Loucy (cell line): ENCODE results near the gene PDE4A.

ENCODE experiments used
- EZH2phosphoT487 ChIP-seq: fragments of 200-600 bp; IDR thresholded peaks from 2 replicates; pipeline ENCODE4 v1.6.1; 2018; ENCODE audit warnings: antibody characterized with exemption, mild to moderate bottlenecking, moderate library complexity, borderline replicate concordance
- TF ChIP-seq, protein P1 (sequence below): fragments of 200-600 bp; sonication (generic); conservative IDR thresholded peaks from 2 replicates; pipeline ENCODE4 v1.5.1; 2014; ENCODE audit warnings: mild to moderate bottlenecking, antibody characterized with exemption, low read length

DNA sequence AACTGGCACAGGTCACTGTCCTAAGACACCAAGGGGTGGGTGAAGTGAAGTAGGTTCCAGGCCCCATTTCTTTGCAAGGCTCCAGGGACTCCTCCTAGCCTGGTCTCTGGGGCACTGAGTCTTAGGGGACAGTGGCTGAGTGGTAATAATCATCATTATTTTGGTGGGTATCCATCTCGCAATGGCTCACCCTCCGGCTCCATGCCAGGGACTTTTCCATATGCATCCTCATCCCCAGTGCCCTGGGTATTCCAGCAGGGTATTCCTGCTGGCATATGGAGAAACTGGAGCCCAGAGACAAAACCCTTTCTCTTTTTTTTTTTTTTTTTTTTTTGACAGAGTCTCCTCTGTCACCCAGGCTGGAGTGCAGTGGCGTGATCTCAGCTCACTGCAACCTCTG is 2.5 kb downstream of the PDE4A start:
- TF ChIP-seq, protein P1, sequence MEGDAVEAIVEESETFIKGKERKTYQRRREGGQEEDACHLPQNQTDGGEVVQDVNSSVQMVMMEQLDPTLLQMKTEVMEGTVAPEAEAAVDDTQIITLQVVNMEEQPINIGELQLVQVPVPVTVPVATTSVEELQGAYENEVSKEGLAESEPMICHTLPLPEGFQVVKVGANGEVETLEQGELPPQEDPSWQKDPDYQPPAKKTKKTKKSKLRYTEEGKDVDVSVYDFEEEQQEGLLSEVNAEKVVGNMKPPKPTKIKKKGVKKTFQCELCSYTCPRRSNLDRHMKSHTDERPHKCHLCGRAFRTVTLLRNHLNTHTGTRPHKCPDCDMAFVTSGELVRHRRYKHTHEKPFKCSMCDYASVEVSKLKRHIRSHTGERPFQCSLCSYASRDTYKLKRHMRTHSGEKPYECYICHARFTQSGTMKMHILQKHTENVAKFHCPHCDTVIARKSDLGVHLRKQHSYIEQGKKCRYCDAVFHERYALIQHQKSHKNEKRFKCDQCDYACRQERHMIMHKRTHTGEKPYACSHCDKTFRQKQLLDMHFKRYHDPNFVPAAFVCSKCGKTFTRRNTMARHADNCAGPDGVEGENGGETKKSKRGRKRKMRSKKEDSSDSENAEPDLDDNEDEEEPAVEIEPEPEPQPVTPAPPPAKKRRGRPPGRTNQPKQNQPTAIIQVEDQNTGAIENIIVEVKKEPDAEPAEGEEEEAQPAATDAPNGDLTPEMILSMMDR = no peak
- no peak for TF ChIP-seq EZH2phosphoT487
